Measurements from ENCODE around the gene ODC1.

The ODC1 gene

GRCh38 chr2:10481666-10482157 is 33.6 kb upstream of the ODC1 start:
- no peaks in the 10 kb centered on the region for H3K36me3 ChIP-seq (ENCODE audit: control insufficient read depth, insufficient read depth, low read length)
- H3K4me3 ChIP-seq (replicated peaks; ENCODE audit: low read depth, low read length): no peak overlapping the region
- no peak for TF ChIP-seq CTCF (IDR thresholded peaks at IDR 0.05; ENCODE audit: insufficient read depth, low read length, poor library complexity, severe bottlenecking)
- DNase-seq (ENCODE audit: extremely low read depth, insufficient read length): no peak
- peaks cover 3% of the 10 kb centered on the region for H3K27me3 ChIP-seq (replicated peaks; ENCODE audit: control insufficient read depth, insufficient read depth, low read length)

- no peak for DNase-seq (ENCODE audit: extremely low read depth, insufficient read length)
- H3K4me3 ChIP-seq (replicated peaks; ENCODE audit: low read depth, low read length): no peak overlapping the region
- no peaks in the 10 kb centered on the region for H3K27me3 ChIP-seq (replicated peaks; ENCODE audit: control insufficient read depth, insufficient read depth, low read length)
- TF ChIP-seq CTCF (IDR thresholded peaks at IDR 0.05; ENCODE audit: insufficient read depth, low read length, poor library complexity, severe bottlenecking): no peak
- H3K36me3 ChIP-seq (ENCODE audit: control insufficient read depth, insufficient read depth, low read length): no peaks in the 10 kb centered on the region
Observed at GRCh38 chr2:10481055-10481665, 33.0 kb upstream of the ODC1 start.

GRCh38 chr2:10480359-10480949 is 32.3 kb upstream of the ODC1 start:
- TF ChIP-seq CTCF (IDR thresholded peaks at IDR 0.05; ENCODE audit: insufficient read depth, low read length, poor library complexity, severe bottlenecking): no peak
- H3K36me3 ChIP-seq (ENCODE audit: control insufficient read depth, insufficient read depth, low read length): no peaks in the 10 kb centered on the region
- no peak for DNase-seq (ENCODE audit: extremely low read depth, insufficient read length)

GRCh38 chr2:10478916-10479315 is 30.8 kb upstream of the ODC1 start:
- no peak for TF ChIP-seq CTCF (IDR thresholded peaks at IDR 0.05; ENCODE audit: insufficient read depth, low read length, poor library complexity, severe bottlenecking)
- no peak for DNase-seq (ENCODE audit: extremely low read depth, insufficient read length)
- Histone ChIP-seq H3K4me3 (replicated peaks; ENCODE audit: low read depth, low read length) (no peak overlapping the region), H3K36me3 (ENCODE audit: control insufficient read depth, insufficient read depth, low read length) (no peaks in the 10 kb centered on the region), H3K27me3 (replicated peaks; ENCODE audit: control insufficient read depth, insufficient read depth, low read length) (no peaks in the 10 kb centered on the region)

More at GRCh38 chr2:10480359-10480949, 32.3 kb upstream of the ODC1 start:
- Histone ChIP-seq H3K27me3 (replicated peaks; ENCODE audit: control insufficient read depth, insufficient read depth, low read length) (no peaks in the 10 kb centered on the region), H3K4me3 (replicated peaks; ENCODE audit: low read depth, low read length) (no peak overlapping the region)

GRCh38 chr2:10478298-10478625 is 30.1 kb upstream of the ODC1 start:
- Histone ChIP-seq H3K36me3 (ENCODE audit: control insufficient read depth, insufficient read depth, low read length) (no peaks in the 10 kb centered on the region), H3K27me3 (replicated peaks; ENCODE audit: control insufficient read depth, insufficient read depth, low read length) (no peaks in the 10 kb centered on the region), H3K4me3 (replicated peaks; ENCODE audit: low read depth, low read length) (no peak overlapping the region)
- no peak for DNase-seq (ENCODE audit: extremely low read depth, insufficient read length)
- no peak for TF ChIP-seq CTCF (IDR thresholded peaks at IDR 0.05; ENCODE audit: insufficient read depth, low read length, poor library complexity, severe bottlenecking)

All from GM06990 (cell line).